Esophagus muscularis mucosa (tissue), 4 donors: ENCODE measurements around the gene SNX15. TPM values are rescaled to one million over a fixed set of nuclear protein-coding genes. Genes with fewer than 3 reads are reported as not detected.

Experiments used
- DNase-seq: peaks from one replicate; pipeline ENCODE4 v3.0.0-alpha.2; 2017; ENCODE audit errors: extremely low spot score
- H3K27ac ChIP-seq, 4 donors: fragments of 200-600 bp; sonication (generic); replicated peaks in 1 of 4; 1 replicate in 3 of 4; 2 replicates in 1 of 4; pipeline ENCODE4 v1.5.1; 2016 to 2019; ENCODE audit warnings: mild to moderate bottlenecking in 1 of 4
- H3K27me3 ChIP-seq, 4 donors: fragments of 200-600 bp; sonication (generic); one replicate each; pipeline versions ENCODE4 v1.5.1 to v1.6.0; 2016 to 2019
- H3K36me3 ChIP-seq, 4 donors: fragments of 200-600 bp; sonication (generic); one replicate each; pipeline ENCODE4 v1.5.1; 2016 to 2019
- H3K4me1 ChIP-seq, 4 donors: fragments of 200-600 bp; sonication (generic); one replicate each; pipeline ENCODE4 v1.5.1; 2016 to 2019
- H3K4me3 ChIP-seq, 4 donors: fragments of 200-600 bp; sonication (generic); 1 replicate in 2 of 4; 2 replicates in 2 of 4; pipeline ENCODE4 v1.5.1; 2016 to 2019; ENCODE audit warnings: mild to moderate bottlenecking in 4 of 4, moderate library complexity in 1 of 4
- H3K9me3 ChIP-seq, 4 donors: fragments of 200-600 bp; sonication (generic); 1 replicate in 3 of 4; 2 replicates in 1 of 4; pipeline ENCODE4 v1.5.1; 2016 to 2019
- EP300 ChIP-seq: sonication (generic); formaldehyde crosslinking; IDR thresholded peaks from one replicate; pipeline ENCODE4 v1.6.1; 2017; ENCODE audit warnings: antibody characterized with exemption
- POLR2A ChIP-seq: fragments of 450-650 bp; IDR thresholded peaks from one replicate; pipeline ENCODE4 v1.6.1; 2017; ENCODE audit warnings: antibody characterized with exemption, moderate library complexity, mild to moderate bottlenecking, low read depth
- POLR2AphosphoS5 ChIP-seq, 2 donors: sonication (generic); formaldehyde crosslinking; IDR thresholded peaks; one replicate each; pipeline ENCODE4 v1.6.1; 2017; ENCODE audit warnings: antibody characterized with exemption in 2 of 2
- WGBS: methylation state at CpG from one replicate; pipeline ENCODE4 v1.1.5; 2018; 5-methylcytosine and 5-hydroxymethylcytosine counted together
- intact Hi-C: fragments of 100-400 bp; cut with DNase I; formaldehyde crosslinking; loops from one replicate; pipeline ENCODE4 v1.15.1; 2023
- total RNA-seq, 4 donors: library from RNA; depleted of rRNA; stranded (reverse); fragments of >200 nt; gene quantifications; one replicate each; pipeline versions ENCODE4 v1.1.0 to v1.2.1, GENCODE V29; 2016
- TF ChIP-seq, protein P1 (sequence below), 3 experiments: fragments of 200-600 bp in 2 of 3; fragments of 450-650 bp in 1 of 3; sonication (generic) in 2 of 3; IDR thresholded peaks; one replicate each; pipeline ENCODE4 v1.5.1; 2017 to 2019; ENCODE audit warnings: antibody characterized with exemption in 3 of 3, mild to moderate bottlenecking in 2 of 3, moderate library complexity in 1 of 3

SNX15 gene
- total RNA-seq, 4 donors from 2014 or later = 21.2 to 57.1 (median 33.1) TPM

GRCh38 chr11:65059959-65060824 is 33.0 kb downstream of the SNX15 start:
- intact Hi-C loops = loop anchor here (10.0 kb wide), 1 partner anchor 695 kb away; no protein-coding TSS in a partner anchor
- TF ChIP-seq, protein P1, sequence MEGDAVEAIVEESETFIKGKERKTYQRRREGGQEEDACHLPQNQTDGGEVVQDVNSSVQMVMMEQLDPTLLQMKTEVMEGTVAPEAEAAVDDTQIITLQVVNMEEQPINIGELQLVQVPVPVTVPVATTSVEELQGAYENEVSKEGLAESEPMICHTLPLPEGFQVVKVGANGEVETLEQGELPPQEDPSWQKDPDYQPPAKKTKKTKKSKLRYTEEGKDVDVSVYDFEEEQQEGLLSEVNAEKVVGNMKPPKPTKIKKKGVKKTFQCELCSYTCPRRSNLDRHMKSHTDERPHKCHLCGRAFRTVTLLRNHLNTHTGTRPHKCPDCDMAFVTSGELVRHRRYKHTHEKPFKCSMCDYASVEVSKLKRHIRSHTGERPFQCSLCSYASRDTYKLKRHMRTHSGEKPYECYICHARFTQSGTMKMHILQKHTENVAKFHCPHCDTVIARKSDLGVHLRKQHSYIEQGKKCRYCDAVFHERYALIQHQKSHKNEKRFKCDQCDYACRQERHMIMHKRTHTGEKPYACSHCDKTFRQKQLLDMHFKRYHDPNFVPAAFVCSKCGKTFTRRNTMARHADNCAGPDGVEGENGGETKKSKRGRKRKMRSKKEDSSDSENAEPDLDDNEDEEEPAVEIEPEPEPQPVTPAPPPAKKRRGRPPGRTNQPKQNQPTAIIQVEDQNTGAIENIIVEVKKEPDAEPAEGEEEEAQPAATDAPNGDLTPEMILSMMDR (IDR thresholded peaks at IDR 0.05) = no peak
- TF ChIP-seq EP300 = no peak
- no peak for TF ChIP-seq POLR2A
- TF ChIP-seq POLR2AphosphoS5 (IDR thresholded peaks at IDR 0.05) = no peak

DNA sequence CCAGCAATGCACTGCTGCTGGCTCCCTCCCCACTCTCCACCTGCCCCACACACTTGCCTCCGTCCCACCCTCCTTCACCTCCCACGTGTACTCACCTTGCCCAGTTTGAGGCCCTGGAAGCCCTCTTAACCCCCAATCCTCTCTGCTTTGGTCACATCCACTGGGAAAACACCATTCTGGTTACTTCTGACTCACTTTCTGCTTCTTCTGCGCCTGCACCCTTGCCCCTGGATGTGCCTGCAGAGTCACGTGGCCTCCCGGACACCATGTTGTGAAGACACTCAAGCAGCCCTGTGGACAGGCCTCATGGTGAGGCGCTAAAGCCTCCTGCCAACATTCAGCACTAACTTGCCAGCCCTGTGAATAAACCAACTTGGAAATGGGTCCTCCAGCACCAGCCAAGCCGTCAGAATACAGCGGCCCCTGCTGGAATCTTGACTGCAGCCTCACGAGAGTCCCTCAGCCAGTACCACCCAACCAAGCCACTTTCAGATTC is 33.7 kb downstream of the SNX15 start:
- Histone ChIP-seq H3K27me3 (no peaks in the 10 kb centered on the region), H3K36me3 (no peaks in the 10 kb centered on the region), H3K9me3 (no peaks in the 10 kb centered on the region), H3K4me1 (no peaks in the 10 kb centered on the region), H3K27ac (no peak overlapping the region), H3K4me3 (no peak overlapping the region)
- no peak for DNase-seq
- WGBS = 71% methylated on average over 9 of the region's 9 CpGs
- intact Hi-C loops = loop anchor here (10.0 kb wide), 1 partner anchor 694 kb away; no protein-coding TSS in a partner anchor
- TF ChIP-seq, protein P1 (IDR thresholded peaks at IDR 0.05) = peak in 2 of 3 experiments; percentile 16 to 25
- no peak for TF ChIP-seq POLR2A

More at GRCh38 chr11:65059959-65060824, 33.0 kb downstream of the SNX15 start:
- Histone ChIP-seq H3K4me1 (no peaks in the 10 kb centered on the region), H3K4me3 (no peak overlapping the region), H3K36me3 (no peaks in the 10 kb centered on the region), H3K27me3 (no peaks in the 10 kb centered on the region), H3K9me3 (no peaks in the 10 kb centered on the region), H3K27ac (no peak overlapping the region)
- 38% methylated on average over 6 of the region's 10 CpGs for WGBS
- DNase-seq = no peak

GRCh38 chr11:65063532-65063931 is 36.3 kb downstream of the SNX15 start:
- Histone ChIP-seq H3K27me3 (no peaks in the 10 kb centered on the region), H3K36me3 (no peaks in the 10 kb centered on the region), H3K4me1 (no peaks in the 10 kb centered on the region), H3K27ac (no peak overlapping the region), H3K4me3 (no peak overlapping the region), H3K9me3 (no peaks in the 10 kb centered on the region)
- no peak for TF ChIP-seq POLR2A
- TF ChIP-seq, protein P1 (IDR thresholded peaks at IDR 0.05) = no peak
- no peak for TF ChIP-seq POLR2AphosphoS5 (IDR thresholded peaks at IDR 0.05)
- TF ChIP-seq EP300 = no peak
- DNase-seq = no peak
- intact Hi-C loops = loop anchor here (10.0 kb wide), 1 partner anchor 691 kb away; no protein-coding TSS in a partner anchor
- no CpG with 5 or more reads among the region's 3 CpGs for WGBS

DNA sequence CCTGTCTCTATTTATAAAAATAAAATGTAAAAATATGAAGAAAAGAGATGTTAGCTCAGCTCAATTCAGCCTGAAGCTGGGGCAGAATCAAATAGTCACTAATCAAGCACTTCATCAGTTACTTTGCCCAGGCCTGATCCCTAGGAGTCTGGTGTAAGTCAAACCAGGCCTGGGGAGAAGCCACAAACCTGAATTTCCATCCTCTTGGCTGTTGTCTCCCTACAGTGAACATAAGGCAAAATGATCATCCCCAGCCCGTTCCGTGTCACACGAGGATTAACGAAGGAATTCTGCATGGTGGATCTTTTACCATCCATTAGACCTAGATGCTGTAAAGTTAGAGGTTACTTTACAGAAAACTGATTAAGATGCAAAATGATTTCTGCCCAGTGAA is 37.6 kb downstream of the SNX15 start:
- Histone ChIP-seq H3K27me3 (no peaks in the 10 kb centered on the region), H3K9me3 (no peaks in the 10 kb centered on the region), H3K27ac (no peak overlapping the region), H3K4me3 (no peak overlapping the region), H3K36me3 (no peaks in the 10 kb centered on the region), H3K4me1 (no peaks in the 10 kb centered on the region)
- intact Hi-C loops = loop anchor here (10.0 kb wide), 1 partner anchor 690 kb away; no protein-coding TSS in a partner anchor
- no peak for DNase-seq
- no peak for TF ChIP-seq POLR2AphosphoS5 (IDR thresholded peaks at IDR 0.05)
- no peak for TF ChIP-seq EP300
- no peak for TF ChIP-seq POLR2A
- TF ChIP-seq, protein P1 (IDR thresholded peaks at IDR 0.05) = no peak
- WGBS = 75% methylated on average over 4 of the region's 4 CpGs
